K562 (cell line): ENCODE results near the gene ASIC1. TPM values are rescaled to one million over a fixed set of nuclear protein-coding genes. Genes with fewer than 3 reads are reported as not detected.
A peak's percentile ranks its signal among the peaks of the same experiment; 100 is the strongest.

Experiments used
- ATAC-seq: fragments of 200-7000 bp; cut with Tn5 transposase; 3 replicates; pipeline ENCODE4 v1.9.1; 2020; ENCODE audit warnings: moderate library complexity
- BruUV-seq: library from RNA; stranded (reverse); fragments of 400-500 nt; replicated peaks from 2 replicates; lab custom pipeline; 2021; lab: Mats Ljungman, UMichigan
- CTCF ChIA-PET: fragments of 300-600 bp; formaldehyde crosslinking; extraction: SDS; loops from one replicate; lab custom pipeline; 2021; ENCODE audit warnings: low intra/inter-chr PET ratio; lab: Yijun Ruan, JAX
- POLR2A ChIA-PET: fragments of 300-600, 350-650 bp; sonication (Branson Sonifier 250); formaldehyde crosslinking; extraction: SDS; loops from one replicate; lab custom pipeline; 2021; ENCODE audit warnings: antibody characterized with exemption, inconsistent platforms; lab: Yijun Ruan, JAX
- DNase-seq, 4 experiments: peaks; one replicate each; pipeline versions ENCODE4 v3.0.0 to v3.0.0-alpha.2; 2011 to 2018; ENCODE audit warnings: low spot score in 3 of 4, mixed read lengths in 3 of 4; ENCODE audit errors: extremely low read depth in 1 of 4
- FAIRE-seq: peaks from 2 replicates; lab custom pipeline; 2011; peaks lifted over from hg19 to GRCh38; lab: Jason Lieb, UNC
- H2AFZ ChIP-seq: 2 replicates; pipeline ENCODE4 v1.6.0; 2011; ENCODE audit warnings: low read depth, low read length, control low read depth, inconsistent platforms
- H3K27ac ChIP-seq: fragments of 200-600 bp; 3 replicates; pipeline ENCODE4 v1.8.0; 2011; ENCODE audit warnings: low read depth, mild to moderate bottlenecking, control low read depth, inconsistent platforms, low read length, moderate library complexity, mixed read lengths; ENCODE audit errors: extremely low read depth
- H3K27me3 ChIP-seq, 2 experiments: fragments of 300-600 bp in 1 of 2; 2 replicates in 1 of 2; 3 replicates in 1 of 2; pipeline versions ENCODE4 v1.6.0 to v1.8.0; 2011; ENCODE audit warnings: inconsistent platforms in 2 of 2, low read length in 2 of 2, mild to moderate bottlenecking in 1 of 2, mixed read lengths in 1 of 2, moderate library complexity in 1 of 2; ENCODE audit not compliant: control insufficient read depth in 2 of 2, insufficient read depth in 2 of 2
- H3K36me3 ChIP-seq: fragments of 300-600 bp; 3 replicates; pipeline ENCODE4 v1.8.0; 2011; ENCODE audit warnings: mild to moderate bottlenecking, low read length, inconsistent platforms; ENCODE audit not compliant: control insufficient read depth, insufficient read depth
- H3K4me1 ChIP-seq, 2 experiments: fragments of 200-600 bp in 1 of 2; replicated peaks in 1 of 2; 2 replicates in 1 of 2; 3 replicates in 1 of 2; pipeline versions ENCODE4 v1.5.1 to v1.8.0; 2011; ENCODE audit warnings: inconsistent platforms in 2 of 2, low read length in 2 of 2, mild to moderate bottlenecking in 1 of 2, mixed read lengths in 1 of 2, moderate library complexity in 1 of 2; ENCODE audit not compliant: control insufficient read depth in 2 of 2, insufficient read depth in 2 of 2
- H3K4me2 ChIP-seq: 2 replicates; pipeline ENCODE4 v1.6.1; 2011; ENCODE audit warnings: low read length, control low read depth, inconsistent platforms, mixed read lengths; ENCODE audit not compliant: insufficient read depth
- H3K4me3 ChIP-seq: fragments of 200-600 bp; sonication (generic), shearing (Covaris generic); 2 replicates; pipeline ENCODE4 v1.5.1; 2016; ENCODE audit warnings: control low read depth, inconsistent platforms
- H3K79me2 ChIP-seq: fragments of 200-600 bp; 3 replicates; pipeline ENCODE4 v1.8.0; 2011; ENCODE audit warnings: low read length, inconsistent platforms; ENCODE audit not compliant: control insufficient read depth, insufficient read depth
- H3K9ac ChIP-seq, 2 experiments: 2 replicates each; pipeline versions ENCODE4 v1.6.0 to v1.6.1; 2011; ENCODE audit warnings: low read depth in 2 of 2, low read length in 2 of 2, control low read depth in 1 of 2, inconsistent platforms in 1 of 2, mild to moderate bottlenecking in 1 of 2, mixed read lengths in 1 of 2; ENCODE audit not compliant: insufficient read depth in 1 of 2
- H3K9me1 ChIP-seq: one replicate; pipeline ENCODE4 v1.6.0; 2011; ENCODE audit warnings: inconsistent platforms, mild to moderate bottlenecking, low read length, moderate library complexity; ENCODE audit not compliant: control insufficient read depth, insufficient read depth
- H3K9me3 ChIP-seq: replicated peaks from 2 replicates; pipeline ENCODE4 v1.5.1; 2011; ENCODE audit warnings: low read depth, low read length, inconsistent platforms; ENCODE audit not compliant: control insufficient read depth, insufficient read depth
- H4K20me1 ChIP-seq: replicated peaks from 2 replicates; pipeline ENCODE4 v1.6.1; 2011; ENCODE audit warnings: low read length, inconsistent platforms, mixed read lengths; ENCODE audit not compliant: control insufficient read depth, insufficient read depth
- BCOR ChIP-seq: fragments of 450-650 bp; IDR thresholded peaks from 2 replicates; pipeline ENCODE4 v1.6.1; 2016
- CBX3 ChIP-seq, 2 experiments: IDR thresholded peaks; 1 replicate in 1 of 2; 2 replicates in 1 of 2; pipeline ENCODE4 v1.6.1; 2012; ENCODE audit warnings: inconsistent platforms in 2 of 2, low read length in 2 of 2, borderline replicate concordance in 1 of 2, control low read depth in 1 of 2
- ZNF707 ChIP-seq: fragments of 250-450 bp; sonication (Bioruptor Pico); conservative IDR thresholded peaks from 2 replicates; pipeline ENCODE4 v1.8.0; 2022; ENCODE audit warnings: inconsistent platforms, mild to moderate bottlenecking, moderate library complexity
- WGBS: fragments of 100-300 bp; shearing (Covaris generic); methylation state at CpG from one replicate; pipeline ENCODE4 v1.1.6; 2016; ENCODE audit warnings: low coverage, mixed read lengths; ENCODE audit not compliant: insufficient coverage; ENCODE audit errors: missing lambda C conversion rate; 5-methylcytosine and 5-hydroxymethylcytosine counted together
- in situ Hi-C: fragments of 300-500 bp; cut with MboI; formaldehyde crosslinking; loops from 4 replicates; pipeline ENCODE4 v1.15.0; 2018; ENCODE audit warnings: inconsistent platforms, mixed read lengths
- intact Hi-C: fragments of 100-400 bp; cut with micrococcal nuclease; formaldehyde crosslinking; loops from 2 replicates; pipeline ENCODE4 v1.14.2; 2022
- polyA plus RNA-seq, 8 experiments: library from polyadenylated mRNA; depleted of rRNA in 4 of 8; stranded (reverse) in 5 of 8; unstranded in 3 of 8; fragments of >200 nt; fragmentation: Nextera tagmentation in 2 of 8; fragmentation: Illumina TruSeq in 1 of 8; extraction: Ambion mirVana in 2 of 8; extraction: Trizol in 1 of 8; gene quantifications; 2 replicates each; pipeline versions ENCODE4 v1.2.1 to v1.2.3, GENCODE V29; 2011 to 2014; ENCODE audit warnings: inconsistent platforms in 1 of 8, missing spikeins in 1 of 8
- total RNA-seq, 7 experiments: library from RNA; depleted of rRNA in 6 of 7; stranded (reverse); fragments of >200 nt in 6 of 7; fragmentation: Illumina TruSeq in 2 of 7; extraction: Trizol in 2 of 7; gene quantifications; 2 replicates each; pipeline versions ENCODE4 v1.2.1 to v1.2.3, GENCODE V29; 2011 to 2021; ENCODE audit warnings: low replicate concordance in 1 of 7
- TF ChIP-seq, protein P1 (sequence below): fragments of 250-450 bp; sonication (Bioruptor Pico); IDR thresholded peaks from 2 replicates; pipeline ENCODE4 v1.9.0; 2021; ENCODE audit warnings: mild to moderate bottlenecking, inconsistent platforms
- TF ChIP-seq, protein P2 (sequence below): fragments of 450-650 bp; formaldehyde crosslinking; IDR thresholded peaks from 2 replicates; pipeline ENCODE4 v1.4.0; 2020; ENCODE audit warnings: mild to moderate bottlenecking, mixed read lengths

ASIC1 gene
- total and polyA plus RNA-seq, 9 of the 15 experiments (the other 6 are each of a cell fraction or from before 2014, with no cell fraction given), result 0.01 to 1.7 (median 0.45) TPM

DNA sequence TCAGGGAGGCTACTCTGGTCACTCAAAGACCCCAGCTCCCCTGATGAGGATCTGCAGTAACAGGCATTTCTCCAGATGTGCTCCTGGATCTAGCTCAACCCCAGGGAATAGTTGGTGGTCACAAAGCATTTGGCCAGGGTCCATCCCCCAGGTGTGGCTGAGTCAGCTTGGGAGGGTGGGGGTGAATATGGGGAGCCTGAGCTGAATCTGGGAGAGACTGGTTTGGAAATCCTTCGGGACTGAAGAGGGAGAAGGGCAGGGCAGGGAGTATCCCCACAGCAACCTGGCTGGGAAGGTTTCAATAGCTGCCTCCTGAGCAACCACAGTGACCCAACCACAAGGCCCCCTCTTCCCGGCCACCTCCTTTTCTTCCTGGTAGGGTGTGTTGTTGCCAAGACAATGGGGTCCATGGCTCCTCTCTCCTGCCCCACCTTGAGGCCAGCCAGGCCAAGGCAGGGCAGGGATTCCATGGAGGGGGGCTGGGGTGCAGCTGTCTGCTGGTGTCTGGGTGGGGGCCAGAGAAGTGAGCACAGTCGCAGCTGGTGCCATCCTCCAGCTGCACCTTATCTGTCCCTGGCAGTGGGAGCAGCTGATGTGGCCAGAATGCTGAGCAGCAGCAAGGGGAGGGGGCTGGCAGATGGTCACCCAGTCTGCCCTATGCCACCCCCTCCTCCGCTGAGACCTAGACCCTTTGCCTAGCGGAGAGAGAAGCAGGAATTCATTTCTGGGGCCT, 5.5 kb downstream of the ASIC1 start (continued):
- no peak for TF ChIP-seq CBX3 (IDR thresholded peaks at IDR 0.05; ENCODE audit: borderline replicate concordance in 1 of 2, low read length in 2 of 2)
- TF ChIP-seq, protein P1, sequence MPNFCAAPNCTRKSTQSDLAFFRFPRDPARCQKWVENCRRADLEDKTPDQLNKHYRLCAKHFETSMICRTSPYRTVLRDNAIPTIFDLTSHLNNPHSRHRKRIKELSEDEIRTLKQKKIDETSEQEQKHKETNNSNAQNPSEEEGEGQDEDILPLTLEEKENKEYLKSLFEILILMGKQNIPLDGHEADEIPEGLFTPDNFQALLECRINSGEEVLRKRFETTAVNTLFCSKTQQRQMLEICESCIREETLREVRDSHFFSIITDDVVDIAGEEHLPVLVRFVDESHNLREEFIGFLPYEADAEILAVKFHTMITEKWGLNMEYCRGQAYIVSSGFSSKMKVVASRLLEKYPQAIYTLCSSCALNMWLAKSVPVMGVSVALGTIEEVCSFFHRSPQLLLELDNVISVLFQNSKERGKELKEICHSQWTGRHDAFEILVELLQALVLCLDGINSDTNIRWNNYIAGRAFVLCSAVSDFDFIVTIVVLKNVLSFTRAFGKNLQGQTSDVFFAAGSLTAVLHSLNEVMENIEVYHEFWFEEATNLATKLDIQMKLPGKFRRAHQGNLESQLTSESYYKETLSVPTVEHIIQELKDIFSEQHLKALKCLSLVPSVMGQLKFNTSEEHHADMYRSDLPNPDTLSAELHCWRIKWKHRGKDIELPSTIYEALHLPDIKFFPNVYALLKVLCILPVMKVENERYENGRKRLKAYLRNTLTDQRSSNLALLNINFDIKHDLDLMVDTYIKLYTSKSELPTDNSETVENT (CRISPR knock-in tag), result no peak

DNA sequence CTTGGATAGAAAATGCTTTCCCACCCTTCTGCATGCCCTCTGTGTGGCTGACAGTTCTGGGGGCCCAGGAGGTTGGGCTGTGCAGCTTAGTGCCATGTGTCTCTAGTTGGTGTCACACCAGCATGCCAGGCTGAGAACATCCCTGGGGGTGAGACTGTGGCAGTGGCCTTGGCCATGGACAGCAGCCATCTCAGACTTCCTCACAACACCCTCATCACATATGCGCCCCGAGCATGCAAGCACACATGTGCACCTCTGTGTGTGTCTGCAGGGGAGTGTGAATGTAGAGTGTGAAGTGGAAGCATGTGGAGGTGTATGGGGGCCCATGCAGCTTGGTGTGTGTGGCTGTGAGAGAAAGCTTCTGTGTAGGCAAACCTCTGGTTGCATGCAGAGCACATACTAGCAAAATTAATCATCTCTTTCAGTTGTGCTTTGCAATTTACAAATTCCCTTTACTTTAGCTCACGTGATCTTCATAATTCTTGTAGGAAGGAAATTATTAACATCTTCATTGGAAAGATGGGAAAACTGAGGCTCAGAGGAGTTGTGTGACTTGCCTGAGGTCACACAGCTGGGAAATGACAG, 8.4 kb downstream of the ASIC1 start:
- H3K27ac ChIP-seq, result no peak overlapping the region
- H3K4me2 ChIP-seq, result no peak overlapping the region
- intact Hi-C loops, result no loop called here
- peaks cover 3% of the 10 kb centered on the region for H3K9me1 ChIP-seq
- TF ChIP-seq, protein P2, sequence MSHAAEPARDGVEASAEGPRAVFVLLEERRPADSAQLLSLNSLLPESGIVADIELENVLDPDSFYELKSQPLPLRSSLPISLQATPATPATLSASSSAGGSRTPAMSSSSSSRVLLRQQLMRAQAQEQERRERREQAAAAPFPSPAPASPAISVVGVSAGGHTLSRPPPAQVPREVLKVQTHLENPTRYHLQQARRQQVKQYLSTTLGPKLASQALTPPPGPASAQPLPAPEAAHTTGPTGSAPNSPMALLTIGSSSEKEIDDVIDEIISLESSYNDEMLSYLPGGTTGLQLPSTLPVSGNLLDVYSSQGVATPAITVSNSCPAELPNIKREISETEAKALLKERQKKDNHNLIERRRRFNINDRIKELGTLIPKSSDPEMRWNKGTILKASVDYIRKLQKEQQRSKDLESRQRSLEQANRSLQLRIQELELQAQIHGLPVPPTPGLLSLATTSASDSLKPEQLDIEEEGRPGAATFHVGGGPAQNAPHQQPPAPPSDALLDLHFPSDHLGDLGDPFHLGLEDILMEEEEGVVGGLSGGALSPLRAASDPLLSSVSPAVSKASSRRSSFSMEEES (CRISPR knock-in tag), result peak; percentile 40
- TF ChIP-seq ZNF707 (no peak), BCOR (peak; percentile 33; the same call in 1 of the 2 replicates)
- TF ChIP-seq, all 486 proteins: peak for 2
- FAIRE-seq (no peak), DNase-seq (no peak), ATAC-seq (no peak)
- no peak overlapping the region for H3K9ac ChIP-seq
- 0% methylated on average over 3 of the region's 3 CpGs for WGBS
- H3K27me3 ChIP-seq, result peaks cover 6 to 46% of the 10 kb centered on the region in 2 experiments; a peak in 4 of 5 replicates
- in situ Hi-C loops, result loop anchor here (5.0 kb wide), 2 partner anchors 94 to 199 kb away; partner anchors contain the start of gene AQP6
- H3K79me2 ChIP-seq, result no peaks in the 10 kb centered on the region
- H4K20me1 ChIP-seq, result peaks cover 2% of the 10 kb centered on the region; the same call in 1 of the 2 replicates
- no TSS peak for BruUV-seq
- H2AFZ ChIP-seq, result no peak overlapping the region
- no peak overlapping the region for H3K4me3 ChIP-seq
- H3K9me3 ChIP-seq, result no peaks in the 10 kb centered on the region
- no peaks in the 10 kb centered on the region for H3K36me3 ChIP-seq
- peaks cover 7% of the 10 kb centered on the region in 2 experiments; a peak in 3 of 5 replicates for H3K4me1 ChIP-seq
- ChIA-PET CTCF (no interaction called here), POLR2A (interaction anchor here (0.6 to 1.7 kb wide), 4 partner anchors 19 to 360 kb away, joined by 3 to 6 read pairs (median 4); partner anchors contain the start of gene SMARCD1)
